VCaP (cell line): ENCODE measurements around the gene SMARCC2.

Experiments used
- H3K27ac ChIP-seq: fragments of 450-650 bp; 2 replicates; pipeline ENCODE4 v1.5.1; 2017
- CTCF ChIP-seq: fragments of 450-650 bp; conservative IDR thresholded peaks from 2 replicates; pipeline ENCODE4 v1.5.1; 2017; ENCODE audit warnings: mild to moderate bottlenecking, moderate library complexity

Gene SMARCC2

DNA sequence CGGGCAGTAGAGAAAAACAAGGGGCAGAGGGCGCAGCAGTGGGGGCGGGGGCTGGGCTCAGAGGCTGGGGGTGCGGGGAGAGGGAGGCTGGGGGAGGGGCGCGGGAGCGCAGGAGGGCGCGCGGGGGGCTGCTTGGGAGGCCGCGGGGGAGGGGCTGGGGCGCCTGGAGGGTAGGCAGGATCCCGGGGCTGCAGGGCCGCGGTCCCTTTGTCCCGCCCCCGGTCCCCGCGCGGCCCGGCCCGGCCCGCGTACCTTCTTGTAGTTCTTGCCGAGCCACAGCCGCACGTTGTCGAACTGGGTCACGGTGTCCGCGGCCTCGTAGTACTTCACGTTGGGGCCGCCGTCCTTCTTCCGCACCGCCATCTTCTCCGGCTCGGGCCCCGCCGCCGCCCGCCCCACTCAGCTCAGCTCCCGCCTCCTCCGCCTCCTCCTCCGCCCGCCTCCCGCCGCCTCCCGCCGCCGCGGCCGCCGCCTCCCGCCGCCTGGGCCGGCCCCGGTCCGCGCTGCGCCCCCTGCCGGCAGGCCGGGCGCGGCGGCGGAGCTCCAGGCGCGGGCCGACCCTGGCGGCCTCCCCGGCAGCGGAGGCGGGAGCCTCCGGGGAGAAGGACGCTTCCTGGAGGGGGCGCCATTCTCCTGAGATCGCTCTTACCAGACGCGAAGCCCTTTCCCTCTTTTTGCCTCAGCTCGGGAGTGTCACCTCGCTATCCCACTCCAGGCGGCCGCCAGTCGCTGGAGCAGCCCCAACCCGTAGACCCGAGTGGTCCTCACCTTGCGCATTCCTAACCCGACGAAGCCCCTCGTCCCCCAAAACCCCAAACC lies at the start of gene SMARCC2:
Gene SMARCC2 (minus strand): TSS at position 385 of the 819 bp plus-strand sequence. CDS start 22 bp downstream, at position 363.
- TF ChIP-seq CTCF: peak; percentile 99
- peak within 1 kb of the TSS; percentile 82 for H3K27ac ChIP-seq

- no peak overlapping the region for H3K27ac ChIP-seq
- TF ChIP-seq CTCF: no peak
Measured at GRCh38 chr12:56237552-56237951, 48.3 kb upstream of the SMARCC2 start.

GRCh38 chr12:56236985-56237384 lies 47.7 kb upstream of the SMARCC2 start:
- no peak overlapping the region for H3K27ac ChIP-seq
- TF ChIP-seq CTCF: no peak

DNA sequence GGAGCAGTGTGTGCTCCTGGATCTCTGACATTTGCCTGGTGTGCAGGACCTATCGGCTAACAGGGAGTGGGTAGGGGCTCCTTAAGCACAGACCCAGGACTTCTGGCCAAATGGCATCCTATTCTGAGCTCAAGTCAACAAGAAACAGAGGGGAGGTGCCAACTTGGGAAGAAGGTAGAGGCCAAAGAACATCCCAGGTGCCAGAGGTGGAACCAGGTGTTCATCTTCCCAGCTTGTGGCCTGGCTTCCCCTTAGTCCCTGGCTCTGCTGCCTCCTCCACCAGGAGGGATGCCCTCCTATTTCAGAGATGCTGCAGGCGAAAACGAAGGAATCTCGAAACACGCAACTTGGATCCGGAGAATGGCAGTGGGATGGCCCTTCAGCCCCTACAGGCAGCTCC lies 46.8 kb upstream of the SMARCC2 start:
- TF ChIP-seq CTCF: no peak
- no peak overlapping the region for H3K27ac ChIP-seq

- no peak overlapping the region for H3K27ac ChIP-seq
- no peak for TF ChIP-seq CTCF
Measured at GRCh38 chr12:56234746-56235436, 45.6 kb upstream of the SMARCC2 start.

DNA sequence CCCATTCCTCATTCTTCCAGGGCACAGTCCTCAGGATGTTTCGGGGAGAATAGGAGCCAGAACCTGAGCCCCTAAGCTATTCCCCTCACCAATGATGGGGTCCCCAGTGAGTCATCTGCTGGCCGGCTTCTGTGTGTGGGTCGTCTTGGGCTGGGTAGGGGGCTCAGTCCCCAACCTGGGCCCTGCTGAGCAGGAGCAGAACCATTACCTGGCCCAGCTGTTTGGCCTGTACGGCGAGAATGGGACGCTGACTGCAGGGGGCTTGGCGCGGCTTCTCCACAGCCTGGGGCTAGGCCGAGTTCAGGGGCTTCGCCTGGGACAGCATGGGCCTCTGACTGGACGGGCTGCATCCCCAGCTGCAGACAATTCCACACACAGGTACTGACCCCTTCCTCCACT lies 41.9 kb upstream of the SMARCC2 start:
- no peak overlapping the region for H3K27ac ChIP-seq
- TF ChIP-seq CTCF: no peak

DNA sequence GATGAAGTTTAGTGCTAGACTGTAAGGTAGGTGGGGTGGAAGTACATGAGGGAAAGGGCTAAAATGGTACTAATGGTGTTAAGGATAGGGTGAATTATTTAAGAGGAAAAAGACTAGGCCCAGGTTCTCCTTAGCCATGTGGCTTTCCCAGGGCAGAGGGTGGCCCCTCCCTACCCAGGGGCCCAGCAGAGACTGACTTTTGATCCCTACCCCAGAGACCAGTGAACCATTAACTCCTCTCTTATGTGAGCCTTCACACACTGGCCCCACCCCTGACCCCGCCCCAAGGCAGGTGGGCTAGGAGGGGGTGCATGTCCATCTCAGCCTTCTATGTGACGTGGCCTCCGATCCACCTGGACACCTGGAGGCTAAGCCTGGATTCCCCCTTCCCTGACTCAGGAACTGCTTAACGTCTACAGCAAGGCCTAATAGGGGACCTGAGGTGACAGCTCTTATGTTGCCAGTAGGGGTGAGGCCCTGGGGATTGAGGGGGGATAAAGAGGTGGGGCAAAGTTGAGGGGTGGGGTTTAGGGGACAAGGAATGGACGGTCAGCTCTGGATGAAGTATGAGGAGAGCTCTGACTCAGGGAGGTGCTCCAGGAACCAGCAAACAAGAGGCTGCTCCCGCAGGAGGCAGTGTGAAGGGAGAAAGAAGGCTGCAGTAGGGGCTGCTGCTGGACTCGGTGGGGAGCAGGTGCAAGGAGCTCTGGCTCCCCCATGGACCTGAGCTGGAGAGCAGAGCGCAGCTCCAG lies 41.3 kb upstream of the SMARCC2 start:
- no peak overlapping the region for H3K27ac ChIP-seq
- no peak for TF ChIP-seq CTCF
